HG03097 (cell line): Measurements from ENCODE around the gene GRIP2.
"Not testable (repeated sequence)": the region's sequence is repeated elsewhere in the genome, so short reads cannot be mapped to it uniquely, and the experiment has no call there.

ENCODE experiments used
- ATAC-seq: cut with Tn5 transposase; IDR thresholded peaks from one replicate; pipeline ENCODE4 v1.9.1; 2021; ENCODE audit not compliant: unreplicated experiment, low FRiP score

Gene GRIP2

GRCh38 chr3:14522768-14523167 is 17.4 kb downstream of the GRIP2 start:
- ATAC-seq, result no peak

GRCh38 chr3:14522129-14522691 is 17.9 kb downstream of the GRIP2 start:
- no peak for ATAC-seq

- ATAC-seq, result no peak
These were observed 18.5 kb downstream of the GRIP2 start for GRCh38 chr3:14521611-14522010.

- no peak for ATAC-seq
These were observed 19.2 kb downstream of the GRIP2 start for GRCh38 chr3:14520967-14521366.

GRCh38 chr3:14520149-14520548 is 20.0 kb downstream of the GRIP2 start:
- ATAC-seq, result no peak

GRCh38 chr3:14519406-14519805 is 20.7 kb downstream of the GRIP2 start:
- no peak for ATAC-seq

GRCh38 chr3:14518893-14519292 is 21.2 kb downstream of the GRIP2 start:
- ATAC-seq, result no peak

GRCh38 chr3:14518432-14518802 is 21.7 kb downstream of the GRIP2 start:
- ATAC-seq, result no peak

GRCh38 chr3:14517601-14518431 is 22.3 kb downstream of the GRIP2 start:
- ATAC-seq, result no peak

GRCh38 chr3:14516738-14517345 is 23.3 kb downstream of the GRIP2 start:
- ATAC-seq, result no peak

- not testable (repeated sequence) for ATAC-seq
These were observed 24.6 kb downstream of the GRIP2 start for GRCh38 chr3:14515526-14515925.

- ATAC-seq, result no peak
These were observed 25.8 kb downstream of the GRIP2 start for GRCh38 chr3:14514323-14514720.

GRCh38 chr3:14513566-14514322 is 26.4 kb downstream of the GRIP2 start:
- ATAC-seq, result no peak

GRCh38 chr3:14512942-14513327 is 27.2 kb downstream of the GRIP2 start:
- no peak for ATAC-seq

GRCh38 chr3:14512281-14512941 is 27.7 kb downstream of the GRIP2 start:
- ATAC-seq, result no peak

GRCh38 chr3:14511623-14512280 is 28.4 kb downstream of the GRIP2 start:
- ATAC-seq, result no peak

- ATAC-seq, result no peak
These were observed 29.1 kb downstream of the GRIP2 start for GRCh38 chr3:14510838-14511622.

GRCh38 chr3:14509796-14510100 is 30.4 kb downstream of the GRIP2 start:
- ATAC-seq, result no peak

GRCh38 chr3:14508966-14509795 is 31.0 kb downstream of the GRIP2 start:
- ATAC-seq, result no peak
